Activated T-cell treated with anti-CD3 and anti-CD28 coated beads, Interleukin-2, amount 50 U/mL, for 72 hours (primary cell): Measurements from ENCODE around the gene TRABD2B. TPM values are rescaled to one million over a fixed set of nuclear protein-coding genes. Genes with fewer than 3 reads are reported as not detected.
A peak's percentile ranks its signal among the peaks of the same experiment; 100 is the strongest.

Experiments
- ATAC-seq, 2 donors: fragments of 150-1000 bp; cut with Tn5 transposase; replicated peaks in 1 of 2; 2 replicates each; pipeline ENCODE4 v1.10.0; 2021; ENCODE audit warnings: moderate library complexity in 2 of 2, mild to moderate bottlenecking in 1 of 2
- DNase-seq, 2 donors: peaks; one replicate each; pipeline ENCODE4 v3.0.0; 2021 to 2022; ENCODE audit warnings: mixed read lengths in 1 of 2
- H3K27ac Mint-ChIP-seq: one replicate; pipeline ENCODE4 v1.8.0; 2022; ENCODE audit warnings: mild to moderate bottlenecking, moderate library complexity, mixed read lengths
- H3K27me3 Mint-ChIP-seq: one replicate; pipeline ENCODE4 v1.8.0; 2022; ENCODE audit warnings: low read depth, mixed read lengths
- H3K36me3 Mint-ChIP-seq, 2 donors: one replicate each; pipeline ENCODE4 v1.8.0; 2022; ENCODE audit warnings: mixed read lengths in 2 of 2, mild to moderate bottlenecking in 1 of 2; ENCODE audit not compliant: insufficient read depth in 2 of 2
- H3K4me1 Mint-ChIP-seq: one replicate; pipeline ENCODE4 v1.8.0; 2022; ENCODE audit warnings: low read depth, mixed read lengths
- H3K4me3 Mint-ChIP-seq, 2 donors: one replicate each; pipeline ENCODE4 v1.8.0; 2022; ENCODE audit warnings: mild to moderate bottlenecking in 2 of 2, mixed read lengths in 2 of 2, moderate library complexity in 2 of 2
- H3K9me3 Mint-ChIP-seq, 2 donors: one replicate each; pipeline ENCODE4 v1.8.0; 2022; ENCODE audit warnings: mixed read lengths in 2 of 2
- total RNA-seq, 2 donors: library from RNA; stranded (reverse); gene quantifications; one replicate each; pipeline ENCODE4 v1.2.3, GENCODE V29; 2022

Gene TRABD2B
- total RNA-seq, 2 donors from 2014 or later, result not detected

DNA sequence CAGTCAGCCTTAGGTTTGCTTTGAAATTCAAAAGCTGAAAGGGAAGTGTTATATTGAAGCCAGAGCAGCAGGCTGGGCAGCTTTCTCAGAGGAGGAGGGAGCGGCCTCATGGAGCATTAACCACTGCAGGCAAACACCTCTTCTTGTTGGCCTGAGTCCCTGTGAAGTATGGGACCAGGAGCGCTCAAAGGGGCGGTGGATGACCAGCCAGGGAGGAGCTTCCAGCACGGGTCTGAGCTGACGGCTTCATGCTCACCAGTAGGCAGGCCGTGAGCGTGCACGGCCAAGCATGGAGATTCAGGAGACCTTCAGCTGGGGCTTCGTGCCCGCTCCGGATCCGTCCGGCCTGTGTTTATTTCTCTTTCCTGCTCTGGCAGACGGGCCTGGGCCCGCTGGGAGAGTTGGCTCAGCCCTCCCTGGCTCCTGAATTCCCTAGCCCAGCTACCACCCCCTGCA lies 245.2 kb downstream of the TRABD2B start:
- no peaks in the 10 kb centered on the region for H3K27me3 Mint-ChIP-seq
- H3K4me1 Mint-ChIP-seq, result no peaks in the 10 kb centered on the region
- H3K4me3 Mint-ChIP-seq, result no peak overlapping the region
- H3K36me3 Mint-ChIP-seq, result no peaks in the 10 kb centered on the region
- H3K27ac Mint-ChIP-seq, result no peak overlapping the region
- DNase-seq (no peak), ATAC-seq (no peak)
- H3K9me3 Mint-ChIP-seq, result no peaks in the 10 kb centered on the region

DNA sequence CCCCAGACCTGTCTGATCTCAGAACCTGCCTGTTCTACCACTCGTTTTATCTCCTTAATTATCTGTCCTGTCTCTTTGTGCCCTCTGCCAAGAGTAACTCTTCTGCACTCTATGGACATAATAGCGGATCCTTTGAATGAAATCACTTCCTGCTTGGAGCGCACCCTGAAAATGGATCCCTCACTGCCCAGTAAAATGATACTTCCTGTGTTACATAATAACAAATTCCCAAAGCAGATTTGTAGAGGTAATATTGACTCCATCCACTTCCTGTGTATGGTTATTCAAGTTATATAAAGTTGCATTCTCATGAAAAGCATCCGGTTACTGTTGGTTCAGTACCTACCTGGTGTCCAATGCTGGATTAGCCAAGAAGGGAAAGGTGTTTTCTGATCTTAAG lies 246.0 kb downstream of the TRABD2B start:
- no peaks in the 10 kb centered on the region for H3K9me3 Mint-ChIP-seq
- no peak overlapping the region for H3K4me3 Mint-ChIP-seq
- ATAC-seq (no peak), DNase-seq (no peak)
- no peaks in the 10 kb centered on the region for H3K36me3 Mint-ChIP-seq
- H3K27ac Mint-ChIP-seq, result no peak overlapping the region
- no peaks in the 10 kb centered on the region for H3K4me1 Mint-ChIP-seq
- no peaks in the 10 kb centered on the region for H3K27me3 Mint-ChIP-seq

DNA sequence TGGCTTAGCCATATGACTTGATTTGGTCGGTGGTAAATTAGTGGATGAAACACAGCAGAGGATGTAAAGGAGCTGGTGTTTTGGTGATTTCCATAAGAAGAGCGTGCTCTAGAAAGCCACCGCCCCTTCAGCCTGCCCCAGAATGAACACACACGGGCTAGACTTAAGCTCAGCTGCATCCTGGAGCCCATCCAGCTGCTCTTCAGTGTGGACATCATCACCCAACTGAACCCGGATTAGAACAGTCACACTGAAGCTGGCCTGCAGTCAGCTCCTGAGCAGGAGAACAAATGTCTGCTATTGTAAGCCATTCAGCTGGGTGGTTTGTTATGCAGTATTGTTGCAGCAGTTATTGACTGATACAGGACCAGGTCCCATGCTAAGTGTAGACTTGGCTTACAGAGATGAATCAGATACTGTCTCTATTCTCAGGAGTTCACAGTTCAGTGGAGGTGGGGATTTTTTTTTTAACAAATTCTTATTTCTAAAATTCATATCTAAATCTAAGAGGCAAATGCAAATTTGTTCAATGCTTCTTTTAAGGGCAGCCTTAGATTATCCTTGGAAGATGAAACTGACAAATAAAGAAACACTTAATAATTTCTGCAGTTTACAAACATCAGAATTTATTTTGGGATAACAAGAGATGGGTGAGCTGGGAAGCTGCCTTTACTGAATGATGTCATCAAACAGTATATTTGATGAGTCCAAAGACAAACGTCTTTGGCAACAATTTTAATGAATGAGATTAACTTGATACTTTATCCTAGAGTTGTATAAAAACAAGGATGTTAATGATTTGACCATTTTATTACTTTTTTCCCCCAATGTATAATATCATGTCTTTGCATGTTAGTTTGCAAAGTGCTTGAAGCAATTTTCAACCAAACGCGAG lies 251.2 kb downstream of the TRABD2B start:
- ATAC-seq (no peak), DNase-seq (no peak)
- H3K9me3 Mint-ChIP-seq, result peaks cover 4 to 9% of the 10 kb centered on the region in 2 donors
- H3K27me3 Mint-ChIP-seq, result peaks cover 18% of the 10 kb centered on the region
- H3K27ac Mint-ChIP-seq, result no peak overlapping the region
- peaks cover 0 to 1% of the 10 kb centered on the region in 2 donors for H3K36me3 Mint-ChIP-seq
- H3K4me3 Mint-ChIP-seq, result no peak overlapping the region
- H3K4me1 Mint-ChIP-seq, result no peaks in the 10 kb centered on the region

DNA sequence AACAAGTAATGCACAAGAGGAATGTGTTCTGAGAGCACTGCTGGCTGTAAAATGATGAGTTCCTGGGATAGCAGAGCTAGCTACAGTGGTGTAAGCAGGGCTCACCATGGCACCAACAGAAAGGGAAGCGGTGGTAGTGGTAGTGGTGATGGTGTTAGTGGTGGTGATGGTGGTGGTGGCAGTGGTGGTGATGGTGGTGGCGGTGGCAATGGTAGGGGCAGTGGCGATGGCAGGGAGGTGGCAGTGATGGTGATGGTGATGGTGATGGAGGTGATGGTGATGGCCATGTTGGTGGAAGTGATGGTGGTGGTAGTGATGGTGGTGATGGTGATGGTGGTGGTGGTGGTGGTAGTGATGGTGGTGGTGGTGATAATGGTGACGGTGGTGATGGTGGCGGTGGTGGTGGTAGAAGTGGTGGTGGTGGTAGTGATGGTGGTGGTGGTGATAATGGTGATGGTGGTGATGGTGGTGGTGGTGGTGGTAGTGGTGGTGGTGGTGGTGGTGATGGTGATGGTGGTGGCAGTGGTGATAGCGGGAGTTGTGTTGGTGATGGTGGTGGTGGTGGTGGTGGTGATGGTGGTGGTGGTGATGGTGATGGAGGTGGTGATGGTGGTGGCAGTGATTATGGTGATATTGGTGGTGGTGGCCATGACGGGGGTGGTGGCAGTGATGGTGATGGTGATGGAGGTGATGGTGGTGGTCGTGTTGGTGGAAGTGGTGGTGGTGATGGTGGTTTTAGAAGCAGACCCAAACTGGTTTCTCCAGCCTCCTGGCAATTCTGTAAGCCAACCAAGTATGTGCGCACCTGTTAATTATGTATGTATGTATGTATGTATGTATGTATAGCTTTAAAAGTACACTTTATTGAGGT lies 254.1 kb downstream of the TRABD2B start:
- peaks cover 7 to 10% of the 10 kb centered on the region in 2 donors for H3K9me3 Mint-ChIP-seq
- no peaks in the 10 kb centered on the region for H3K4me1 Mint-ChIP-seq
- DNase-seq (no peak), ATAC-seq (no peak)
- no peak overlapping the region for H3K4me3 Mint-ChIP-seq
- peaks cover 0 to 3% of the 10 kb centered on the region in 2 donors for H3K36me3 Mint-ChIP-seq
- H3K27me3 Mint-ChIP-seq, result peaks cover 38% of the 10 kb centered on the region
- H3K27ac Mint-ChIP-seq, result no peak overlapping the region

DNA sequence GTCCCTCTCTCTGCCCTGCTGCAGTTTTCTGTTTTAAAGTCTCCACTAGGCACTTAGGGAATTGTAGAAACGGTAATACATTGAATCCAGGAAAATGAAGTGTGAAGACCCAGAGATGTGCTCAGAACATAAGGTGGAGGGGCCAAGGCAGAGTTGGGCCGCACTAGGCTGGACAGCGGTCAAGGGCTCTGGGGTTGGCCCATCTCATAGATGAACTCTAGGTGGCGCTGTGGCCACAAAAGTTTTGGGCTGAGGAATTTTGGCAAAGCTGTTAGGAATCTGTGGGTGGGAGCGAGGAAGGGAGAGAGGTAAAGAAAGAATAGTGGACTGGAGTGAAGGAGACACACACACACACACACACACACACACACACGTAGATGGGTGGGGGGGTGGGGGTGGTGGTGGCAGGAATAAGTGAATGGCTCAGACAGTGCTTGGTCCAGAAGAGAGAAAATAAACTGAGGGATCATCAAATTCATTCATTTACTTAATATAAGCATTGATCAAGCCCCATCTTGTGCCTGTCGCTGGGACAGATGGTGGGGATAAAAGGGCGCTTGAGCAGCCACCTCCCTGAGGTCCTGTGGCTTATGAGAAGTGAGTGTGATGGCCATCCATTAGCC lies 258.5 kb downstream of the TRABD2B start:
- DNase-seq, result no peak
- H3K9me3 Mint-ChIP-seq, result peaks cover 7 to 10% of the 10 kb centered on the region in 2 donors

GRCh38 chr1:47732489-47732888 lies 264.7 kb downstream of the TRABD2B start:
- no peak overlapping the region for H3K4me3 Mint-ChIP-seq
- DNase-seq, result no peak
- H3K27ac Mint-ChIP-seq, result no peak overlapping the region
- H3K36me3 Mint-ChIP-seq, result no peaks in the 10 kb centered on the region
- peaks cover 56% of the 10 kb centered on the region for H3K27me3 Mint-ChIP-seq
- peaks cover 13% of the 10 kb centered on the region for H3K4me1 Mint-ChIP-seq
- no peak for ATAC-seq
- H3K9me3 Mint-ChIP-seq, result no peaks in the 10 kb centered on the region

More for the DNA sequence above, 258.5 kb downstream of the TRABD2B start:
- ATAC-seq, result no peak
- peaks cover 0 to 3% of the 10 kb centered on the region in 2 donors for H3K36me3 Mint-ChIP-seq
- H3K4me1 Mint-ChIP-seq, result no peaks in the 10 kb centered on the region
- H3K4me3 Mint-ChIP-seq, result no peak overlapping the region
- no peak overlapping the region for H3K27ac Mint-ChIP-seq
- H3K27me3 Mint-ChIP-seq, result peaks cover 52% of the 10 kb centered on the region

DNA sequence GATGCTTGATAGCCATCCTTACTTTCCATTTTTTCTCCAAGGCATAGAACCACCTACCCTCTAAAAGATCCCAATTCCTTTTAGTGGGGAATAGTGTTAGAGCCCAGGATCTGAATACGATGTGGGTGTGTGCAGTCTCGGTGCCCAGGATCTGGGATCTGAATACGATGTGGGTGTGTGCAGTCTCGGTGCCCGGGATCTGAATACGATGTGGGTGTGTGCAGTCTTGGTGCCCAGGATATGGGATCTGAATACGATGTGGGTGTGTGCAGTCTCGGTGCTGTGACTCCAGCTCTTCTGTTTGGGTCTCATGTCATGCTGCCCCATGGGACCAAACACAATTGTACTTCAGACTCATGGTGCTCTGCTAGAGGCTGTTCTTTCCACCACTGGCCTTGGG lies 265.5 kb downstream of the TRABD2B start:
- no peak overlapping the region for H3K27ac Mint-ChIP-seq
- peaks cover 13% of the 10 kb centered on the region for H3K4me1 Mint-ChIP-seq
- ATAC-seq (no peak), DNase-seq (no peak)
- peaks cover 58% of the 10 kb centered on the region for H3K27me3 Mint-ChIP-seq
- no peaks in the 10 kb centered on the region for H3K36me3 Mint-ChIP-seq
- no peaks in the 10 kb centered on the region for H3K9me3 Mint-ChIP-seq
- no peak overlapping the region for H3K4me3 Mint-ChIP-seq

DNA sequence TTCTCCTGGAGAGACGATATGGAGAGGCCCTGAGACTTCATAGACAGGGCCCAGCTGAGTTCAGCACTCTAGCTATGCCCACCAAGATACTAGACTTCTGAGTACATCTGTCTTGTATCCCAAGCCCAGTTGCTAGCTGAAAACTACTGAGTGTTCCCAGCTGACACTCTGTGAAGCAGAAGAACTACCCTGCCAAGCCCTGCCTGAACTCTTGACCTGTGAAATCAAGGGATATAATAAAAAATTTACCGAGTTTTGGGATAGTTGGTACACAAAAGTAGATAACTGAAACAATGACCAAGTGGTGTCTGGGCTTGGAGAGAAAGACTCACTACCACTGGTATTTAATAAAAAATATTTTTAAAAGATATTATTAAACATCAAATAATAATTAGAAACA lies 267.5 kb downstream of the TRABD2B start:
- no peaks in the 10 kb centered on the region for H3K9me3 Mint-ChIP-seq
- no peak overlapping the region for H3K4me3 Mint-ChIP-seq
- no peak for ATAC-seq
- peaks cover 24% of the 10 kb centered on the region for H3K4me1 Mint-ChIP-seq
- no peaks in the 10 kb centered on the region for H3K36me3 Mint-ChIP-seq
- H3K27me3 Mint-ChIP-seq, result peaks cover 52% of the 10 kb centered on the region
- no peak for DNase-seq
- H3K27ac Mint-ChIP-seq, result no peak overlapping the region

DNA sequence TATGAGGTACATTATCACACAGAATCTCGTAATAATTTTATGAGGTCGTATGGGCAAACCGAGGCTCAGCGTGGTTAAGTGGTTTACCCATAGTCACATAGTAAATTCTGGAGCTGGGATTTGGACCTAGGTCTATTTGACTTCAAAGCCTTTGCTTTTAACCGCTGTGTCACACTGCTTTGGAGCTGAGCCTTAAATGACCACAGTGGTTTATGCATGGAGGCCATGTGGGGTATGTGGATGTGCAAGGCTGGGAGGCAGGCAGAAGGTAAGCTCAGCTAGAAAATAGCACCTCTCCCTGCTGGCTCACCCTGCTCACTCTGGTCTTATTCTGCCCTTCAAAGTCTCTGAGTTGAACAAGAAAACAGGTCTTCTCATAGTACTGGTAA lies 269.5 kb downstream of the TRABD2B start:
- peaks cover 24% of the 10 kb centered on the region for H3K4me1 Mint-ChIP-seq
- no peak for ATAC-seq
- no peak overlapping the region for H3K4me3 Mint-ChIP-seq
- H3K9me3 Mint-ChIP-seq, result no peaks in the 10 kb centered on the region
- H3K27ac Mint-ChIP-seq, result no peak overlapping the region
- H3K36me3 Mint-ChIP-seq, result no peaks in the 10 kb centered on the region
- H3K27me3 Mint-ChIP-seq, result peaks cover 56% of the 10 kb centered on the region
- no peak for DNase-seq

GRCh38 chr1:47727051-47727696 lies 270.0 kb downstream of the TRABD2B start:
- ATAC-seq, result no peak
- no peak overlapping the region for H3K4me3 Mint-ChIP-seq
- H3K27me3 Mint-ChIP-seq, result peaks cover 57% of the 10 kb centered on the region
- no peak for DNase-seq
- H3K4me1 Mint-ChIP-seq, result peaks cover 24% of the 10 kb centered on the region
- no peaks in the 10 kb centered on the region for H3K36me3 Mint-ChIP-seq
- H3K9me3 Mint-ChIP-seq, result no peaks in the 10 kb centered on the region
- H3K27ac Mint-ChIP-seq, result no peak overlapping the region

GRCh38 chr1:47725992-47726855 lies 271.0 kb downstream of the TRABD2B start:
- Mint-ChIP-seq H3K4me3 (peak overlapping the region; percentile 73 to 74), H3K9me3 (no peaks in the 10 kb centered on the region), H3K27ac (no peak overlapping the region), H3K36me3 (no peaks in the 10 kb centered on the region), H3K4me1 (peaks cover 24% of the 10 kb centered on the region), H3K27me3 (peaks cover 56% of the 10 kb centered on the region)
- ATAC-seq (peak; percentile 86), DNase-seq (peak; percentile 67 to 76)

- H3K4me3 Mint-ChIP-seq, result peak overlapping the region; percentile 8 to 74
- H3K36me3 Mint-ChIP-seq, result no peaks in the 10 kb centered on the region
- H3K27me3 Mint-ChIP-seq, result peaks cover 51% of the 10 kb centered on the region
- no peak for DNase-seq
- H3K9me3 Mint-ChIP-seq, result no peaks in the 10 kb centered on the region
- H3K27ac Mint-ChIP-seq, result no peak overlapping the region
- ATAC-seq, result no peak
- peaks cover 24% of the 10 kb centered on the region for H3K4me1 Mint-ChIP-seq
Observed at GRCh38 chr1:47725511-47725991, 271.6 kb downstream of the TRABD2B start.
